OCI-LY7 (cell line): ENCODE measurements around the gene STARD3.

ENCODE experiments used
- CTCF ChIP-seq: fragments of 200-600 bp; sonication (generic); conservative IDR thresholded peaks from 2 replicates; pipeline ENCODE4 v1.5.1; 2014; ENCODE audit warnings: mild to moderate bottlenecking, antibody characterized with exemption, low read length, moderate library complexity, mixed read lengths
- EZH2phosphoT487 ChIP-seq: fragments of 200-600 bp; sonication (generic); IDR thresholded peaks from 2 replicates; pipeline ENCODE4 v1.6.1; 2018; ENCODE audit warnings: low read depth, borderline replicate concordance, mild to moderate bottlenecking, mixed run types, antibody characterized with exemption, low read length, moderate library complexity, mixed read lengths

DNA sequence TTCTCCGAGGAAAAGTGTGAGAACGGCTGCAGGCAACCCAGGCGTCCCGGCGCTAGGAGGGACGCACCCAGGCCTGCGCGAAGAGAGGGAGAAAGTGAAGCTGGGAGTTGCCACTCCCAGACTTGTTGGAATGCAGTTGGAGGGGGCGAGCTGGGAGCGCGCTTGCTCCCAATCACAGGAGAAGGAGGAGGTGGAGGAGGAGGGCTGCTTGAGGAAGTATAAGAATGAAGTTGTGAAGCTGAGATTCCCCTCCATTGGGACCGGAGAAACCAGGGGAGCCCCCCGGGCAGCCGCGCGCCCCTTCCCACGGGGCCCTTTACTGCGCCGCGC, 62.8 kb downstream of the STARD3 start, which contains the start of gene ERBB2:
- TF ChIP-seq CTCF (no peak), EZH2phosphoT487 (no peak)
